ENCODE data around the gene PRDM16.

PRDM16 gene

DNA sequence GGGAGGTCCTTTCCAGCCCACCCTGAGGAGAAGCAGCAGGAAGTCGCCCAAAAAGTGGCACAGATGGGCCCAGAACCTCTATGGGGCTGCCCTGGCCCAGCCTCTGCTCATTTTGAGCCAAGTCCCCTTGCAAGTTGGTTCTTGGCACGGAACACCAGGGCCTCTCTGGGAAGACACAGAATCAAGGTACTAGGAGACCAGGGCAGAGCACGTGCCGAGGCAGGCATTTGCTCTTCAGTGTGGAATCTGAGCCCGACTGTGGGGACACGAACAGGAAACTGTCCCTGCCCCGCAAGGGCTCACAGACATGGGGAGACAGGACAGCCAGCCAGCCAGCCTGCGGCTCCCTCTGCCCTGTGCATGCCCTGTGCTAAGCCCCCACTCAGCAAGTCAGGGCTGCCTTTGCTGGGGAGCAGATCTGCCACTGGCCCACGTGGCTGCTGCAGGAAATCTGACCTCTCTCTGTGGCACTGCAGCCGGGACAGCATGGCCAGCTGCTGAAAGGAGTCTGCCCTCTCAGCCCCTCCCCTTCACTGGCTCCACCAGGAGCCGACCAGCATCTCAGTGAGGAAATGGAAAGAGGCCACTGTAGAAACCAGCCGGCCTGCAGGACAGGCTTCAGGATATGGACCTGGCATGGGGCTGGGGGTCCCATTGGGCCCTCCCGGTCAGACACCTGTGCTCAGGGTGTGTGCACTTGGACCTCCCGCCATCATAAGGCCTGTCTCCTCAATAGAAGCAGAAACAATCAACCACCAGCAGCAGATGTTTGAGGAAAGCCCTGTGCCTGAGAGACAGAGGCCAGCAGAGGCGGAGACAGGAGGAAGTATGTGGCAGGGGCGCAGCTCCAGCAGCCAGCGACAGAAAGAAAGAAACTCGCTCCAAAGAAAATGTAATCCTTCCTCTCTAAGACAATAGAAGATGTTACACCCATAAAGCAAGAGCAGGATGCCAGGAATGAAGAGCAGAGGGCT is 389.2 kb downstream of the PRDM16 start:
- no peak for DNase-seq

DNA sequence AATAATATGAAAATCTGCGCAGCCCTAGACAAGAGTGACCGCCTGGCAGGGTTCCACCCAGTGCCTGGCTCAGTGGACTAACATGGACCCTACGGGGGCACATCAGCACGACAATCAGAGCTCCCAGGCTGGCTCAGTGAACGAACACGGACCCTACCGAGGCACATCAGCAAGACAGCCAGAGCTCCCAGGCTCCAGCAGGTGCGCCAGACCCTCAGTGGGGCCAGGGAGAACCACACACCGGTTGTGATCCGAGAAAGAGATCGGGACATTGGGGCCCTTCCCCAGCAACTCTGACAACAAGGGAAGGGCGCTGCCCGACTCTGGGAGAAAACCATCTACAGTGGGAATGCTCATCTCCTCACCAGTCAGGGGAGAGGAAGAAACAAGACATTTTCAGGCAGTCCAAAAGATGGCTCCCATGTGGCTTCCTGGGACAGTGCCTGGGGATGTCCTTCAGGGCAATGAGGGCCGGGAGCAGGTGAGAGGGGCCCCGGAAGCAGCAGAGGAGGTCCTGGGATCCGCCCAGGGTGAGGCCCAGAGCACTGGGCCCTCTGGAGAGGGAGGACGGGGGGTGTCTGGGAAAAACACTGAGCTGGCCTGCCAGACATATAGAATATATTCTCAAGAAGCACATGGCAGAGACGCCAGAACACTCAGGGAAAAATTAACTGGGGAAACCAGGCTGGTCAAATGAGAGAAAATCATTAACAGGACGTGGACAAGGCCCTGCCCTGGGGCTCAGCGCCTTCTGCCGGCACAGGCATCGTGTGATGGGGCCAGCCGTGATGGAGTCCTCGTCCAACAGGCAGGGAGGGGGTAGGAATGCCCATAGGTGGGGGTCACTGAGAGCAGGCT is 390.3 kb downstream of the PRDM16 start:
- no peak for DNase-seq

- DNase-seq, result no peak
These were observed 391.1 kb downstream of the PRDM16 start for GRCh38 chr1:3459940-3460671.

- peak; percentile 33 for DNase-seq
These were observed 391.7 kb downstream of the PRDM16 start for GRCh38 chr1:3460672-3461131.

- no peak for DNase-seq
These were observed 392.4 kb downstream of the PRDM16 start for GRCh38 chr1:3461238-3461933.

GRCh38 chr1:3461934-3462275 is 392.9 kb downstream of the PRDM16 start:
- no peak for DNase-seq

- DNase-seq, result no peak
These were observed 393.5 kb downstream of the PRDM16 start for GRCh38 chr1:3462356-3463012.

DNA sequence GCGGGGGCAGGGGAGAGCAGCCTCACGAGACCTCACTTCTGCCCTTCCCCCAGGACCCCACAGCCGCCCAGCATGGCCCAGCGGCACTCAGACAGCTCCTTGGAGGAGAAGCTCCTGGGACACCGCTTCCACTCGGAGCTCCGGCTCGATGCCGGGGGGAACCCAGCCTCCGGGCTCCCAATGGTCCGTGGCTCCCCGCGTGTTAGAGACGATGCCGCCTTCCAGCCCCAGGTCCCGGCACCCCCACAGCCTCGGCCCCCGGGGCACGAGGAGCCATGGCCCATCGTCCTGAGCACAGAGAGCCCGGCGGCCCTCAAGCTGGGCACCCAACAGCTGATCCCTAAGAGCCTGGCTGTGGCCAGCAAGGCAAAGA is 394.0 kb downstream of the PRDM16 start:
- DNase-seq, result no peak

DNA sequence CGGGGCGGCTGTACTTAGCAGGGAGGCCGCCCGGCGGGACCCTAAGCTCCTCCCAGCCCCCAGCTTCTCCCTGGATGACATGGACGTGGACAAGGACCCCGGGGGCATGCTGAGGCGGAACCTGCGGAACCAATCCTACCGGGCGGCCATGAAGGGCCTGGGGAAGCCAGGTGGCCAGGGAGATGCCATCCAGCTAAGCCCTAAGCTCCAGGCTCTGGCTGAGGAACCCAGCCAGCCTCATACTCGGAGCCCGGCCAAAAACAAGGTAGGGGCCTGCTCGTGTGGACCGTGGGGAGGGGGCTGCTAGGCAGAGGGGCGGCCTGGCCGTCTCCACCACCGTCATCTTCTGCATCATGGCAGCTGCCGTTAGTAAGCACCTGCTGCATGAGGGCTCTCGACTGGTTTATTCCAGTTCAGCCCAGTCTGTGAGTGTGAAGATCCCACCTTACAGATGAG is 394.4 kb downstream of the PRDM16 start:
- no peak for DNase-seq

GRCh38 chr1:3463891-3464648 is 395.1 kb downstream of the PRDM16 start:
- DNase-seq, result no peak

GRCh38 chr1:3464649-3465025 is 395.6 kb downstream of the PRDM16 start:
- no peak for DNase-seq

DNA sequence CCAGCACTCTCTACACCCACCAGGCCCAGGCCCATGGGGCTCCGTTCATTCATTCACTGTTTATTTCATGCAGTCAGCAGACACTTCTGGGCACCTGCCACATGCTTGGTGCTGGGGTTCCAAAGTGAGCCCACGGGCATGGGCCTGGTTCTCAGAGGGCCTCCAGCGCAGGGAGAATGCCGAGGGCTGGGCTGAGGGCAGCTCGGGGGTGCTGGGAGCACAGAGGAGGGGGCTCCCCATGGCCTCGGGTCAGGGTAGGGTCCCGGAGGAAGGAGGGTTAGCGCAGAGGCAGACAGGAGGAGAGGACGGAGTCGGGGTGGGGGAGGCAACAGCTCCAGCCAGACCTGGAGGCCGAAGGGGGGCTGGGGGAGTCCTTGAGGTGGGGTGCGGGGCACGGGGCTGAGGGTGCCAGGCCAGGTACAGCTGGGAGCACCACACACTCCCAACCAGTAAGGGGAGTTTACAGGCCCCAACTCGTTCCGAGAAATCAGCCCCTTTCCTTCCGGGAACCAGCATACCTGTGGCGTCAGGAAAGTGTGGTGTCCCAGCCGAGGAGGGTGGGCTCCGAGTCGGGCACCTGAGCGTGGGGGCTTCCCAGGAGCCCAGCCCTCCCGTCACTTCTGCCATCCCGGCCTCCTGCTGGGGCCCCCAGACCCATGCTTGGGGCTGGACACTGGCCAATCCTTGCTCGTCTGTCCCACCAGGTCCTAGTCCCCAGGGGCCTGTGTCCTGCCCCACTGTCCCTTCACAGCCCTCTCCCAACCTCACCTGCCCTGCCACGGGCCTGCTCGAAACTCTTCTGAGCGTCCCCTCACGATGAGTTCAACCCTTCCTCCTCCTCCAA is 396.3 kb downstream of the PRDM16 start:
- no peak for DNase-seq

DNA sequence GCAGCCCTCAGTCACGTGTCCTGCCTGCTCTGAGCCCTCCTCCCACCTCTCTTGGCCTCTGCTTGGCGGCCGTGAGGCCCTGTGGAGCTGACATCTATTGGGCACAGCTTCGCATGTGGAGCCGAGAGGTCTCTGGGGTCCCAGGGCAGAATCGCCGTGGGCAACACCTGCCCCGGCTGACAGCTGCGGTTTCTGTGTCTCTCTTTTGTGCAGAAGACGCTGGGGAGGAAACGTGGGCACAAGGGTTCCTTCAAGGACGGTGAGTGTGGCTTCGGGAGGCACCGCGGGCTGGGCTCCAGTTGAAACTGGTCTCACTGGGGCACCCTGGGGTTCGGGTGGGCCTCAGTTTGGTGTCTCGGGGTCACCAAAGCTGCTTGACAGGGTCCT is 396.9 kb downstream of the PRDM16 start:
- no peak for DNase-seq

DNA sequence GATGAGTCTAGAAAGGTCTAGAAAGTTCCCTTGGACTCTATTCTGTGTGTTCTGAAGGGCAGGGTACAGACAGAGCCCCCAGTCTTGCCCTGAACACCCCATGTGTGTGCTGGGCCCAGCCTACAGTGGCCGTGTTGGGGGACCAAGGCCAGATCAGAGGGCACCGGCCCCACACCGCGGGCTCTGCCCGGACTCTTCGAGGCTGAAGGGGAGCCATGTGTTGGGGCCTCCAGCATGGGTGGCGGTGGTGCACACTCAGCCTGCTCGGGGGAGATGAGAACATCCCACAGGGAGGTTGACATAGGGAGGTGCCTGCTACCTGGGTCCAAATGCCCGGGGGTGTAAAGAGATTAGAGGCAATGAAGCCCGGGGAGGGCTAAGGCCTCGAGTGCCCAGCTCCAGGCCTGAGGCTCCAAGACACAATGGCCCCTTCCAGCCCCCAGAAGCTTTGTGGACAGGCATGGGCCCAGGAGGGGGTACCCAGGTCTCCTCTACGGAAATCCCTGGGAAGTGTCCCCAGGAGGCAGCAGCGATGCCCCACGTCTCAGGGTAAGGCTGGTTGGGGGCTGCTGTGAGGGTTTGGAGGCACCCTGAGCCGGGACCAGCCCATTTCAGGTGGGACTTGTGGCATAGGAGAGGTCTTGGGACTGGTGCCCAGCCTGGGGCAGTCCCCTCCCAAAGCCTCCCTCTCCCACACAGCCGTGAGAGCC is 397.5 kb downstream of the PRDM16 start:
- no peak for DNase-seq

- DNase-seq, result no peak
These were observed 398.4 kb downstream of the PRDM16 start for GRCh38 chr1:3467096-3468036.

DNA sequence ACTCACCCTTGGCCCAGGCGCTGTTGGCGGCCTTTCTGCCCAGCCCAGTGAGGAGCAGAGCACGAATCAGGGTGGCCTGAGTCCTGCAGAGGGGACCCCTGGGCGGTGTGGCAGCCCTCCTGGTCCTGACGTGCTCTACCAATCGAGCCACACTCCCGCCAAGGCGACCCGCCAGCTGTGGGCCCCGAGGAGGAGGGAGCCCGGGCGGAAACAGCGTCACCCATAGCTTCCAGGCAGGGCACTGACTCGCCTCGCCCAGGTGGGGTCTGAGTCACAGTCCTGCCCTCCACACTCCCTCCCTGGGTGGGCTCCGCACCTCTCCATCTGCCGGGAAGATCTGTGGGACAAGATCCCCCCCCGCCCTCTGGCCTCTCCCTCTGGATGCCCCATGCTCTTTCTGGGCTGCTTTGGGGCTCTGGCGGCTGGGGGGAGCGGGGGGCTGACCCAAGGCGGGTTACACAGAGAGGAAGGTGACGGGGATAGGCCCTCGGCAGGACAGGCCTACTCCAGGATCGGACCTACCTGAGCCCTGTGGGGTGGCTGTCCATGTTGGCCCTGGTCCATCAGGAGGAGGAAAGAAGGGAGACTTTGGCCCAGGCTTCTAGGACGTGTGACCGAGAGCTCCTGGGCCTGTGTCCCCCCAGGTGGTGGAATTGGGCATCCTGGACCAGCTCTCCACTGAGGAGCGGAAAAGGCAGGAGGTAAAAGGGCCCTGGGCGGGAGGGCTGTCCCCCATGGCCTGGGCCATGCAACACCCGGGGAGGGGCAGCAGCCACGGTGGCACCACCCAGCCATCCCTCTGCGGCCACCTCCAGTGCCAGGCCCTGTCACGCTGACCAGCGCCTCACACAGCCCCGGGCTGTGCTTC is 399.5 kb downstream of the PRDM16 start:
- DNase-seq, result no peak

Measured in fibroblast of skin of back (primary cell).